Measurements from ENCODE around the gene AADAT. TPM values are rescaled to one million over a fixed set of nuclear protein-coding genes. Genes with fewer than 3 reads are reported as not detected.

The AADAT gene
- total and polyA plus RNA-seq, 2 of the 8 experiments (the other 6 are each of a cell fraction or from before 2014, with no cell fraction given), result 6.1 to 7.7 TPM

DNA sequence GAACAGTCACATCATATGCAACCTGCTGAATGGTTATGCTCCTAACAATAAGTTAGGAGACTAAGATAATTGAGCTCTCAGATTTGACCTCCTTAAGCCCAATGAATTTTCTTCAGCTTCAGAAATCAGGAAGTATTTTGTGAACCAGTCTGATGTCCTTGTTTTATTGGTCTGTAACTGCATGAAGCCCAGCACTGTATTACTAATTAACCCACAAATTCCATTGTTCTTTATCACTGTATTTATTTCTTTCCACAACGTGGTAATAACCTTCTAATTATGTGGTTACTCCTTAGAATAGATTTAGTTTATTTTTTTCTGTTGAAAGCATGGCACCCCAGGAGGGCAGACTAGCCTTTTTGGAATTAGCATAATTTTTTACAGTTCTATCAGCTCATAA, 59.6 kb downstream of the AADAT start (continued):
- TF ChIP-seq ATF2 (IDR thresholded peaks at IDR 0.05; ENCODE audit: low read length) (no peak), JUN (IDR thresholded peaks at IDR 0.05; ENCODE audit: low read depth, low read length) (no peak), CHD2 (IDR thresholded peaks at IDR 0.05; ENCODE audit: low read length) (no peak), PHF8 (conservative IDR thresholded peaks at IDR 0.05; ENCODE audit: low read depth, low read length) (no peak)
- TF ChIP-seq, protein P1, sequence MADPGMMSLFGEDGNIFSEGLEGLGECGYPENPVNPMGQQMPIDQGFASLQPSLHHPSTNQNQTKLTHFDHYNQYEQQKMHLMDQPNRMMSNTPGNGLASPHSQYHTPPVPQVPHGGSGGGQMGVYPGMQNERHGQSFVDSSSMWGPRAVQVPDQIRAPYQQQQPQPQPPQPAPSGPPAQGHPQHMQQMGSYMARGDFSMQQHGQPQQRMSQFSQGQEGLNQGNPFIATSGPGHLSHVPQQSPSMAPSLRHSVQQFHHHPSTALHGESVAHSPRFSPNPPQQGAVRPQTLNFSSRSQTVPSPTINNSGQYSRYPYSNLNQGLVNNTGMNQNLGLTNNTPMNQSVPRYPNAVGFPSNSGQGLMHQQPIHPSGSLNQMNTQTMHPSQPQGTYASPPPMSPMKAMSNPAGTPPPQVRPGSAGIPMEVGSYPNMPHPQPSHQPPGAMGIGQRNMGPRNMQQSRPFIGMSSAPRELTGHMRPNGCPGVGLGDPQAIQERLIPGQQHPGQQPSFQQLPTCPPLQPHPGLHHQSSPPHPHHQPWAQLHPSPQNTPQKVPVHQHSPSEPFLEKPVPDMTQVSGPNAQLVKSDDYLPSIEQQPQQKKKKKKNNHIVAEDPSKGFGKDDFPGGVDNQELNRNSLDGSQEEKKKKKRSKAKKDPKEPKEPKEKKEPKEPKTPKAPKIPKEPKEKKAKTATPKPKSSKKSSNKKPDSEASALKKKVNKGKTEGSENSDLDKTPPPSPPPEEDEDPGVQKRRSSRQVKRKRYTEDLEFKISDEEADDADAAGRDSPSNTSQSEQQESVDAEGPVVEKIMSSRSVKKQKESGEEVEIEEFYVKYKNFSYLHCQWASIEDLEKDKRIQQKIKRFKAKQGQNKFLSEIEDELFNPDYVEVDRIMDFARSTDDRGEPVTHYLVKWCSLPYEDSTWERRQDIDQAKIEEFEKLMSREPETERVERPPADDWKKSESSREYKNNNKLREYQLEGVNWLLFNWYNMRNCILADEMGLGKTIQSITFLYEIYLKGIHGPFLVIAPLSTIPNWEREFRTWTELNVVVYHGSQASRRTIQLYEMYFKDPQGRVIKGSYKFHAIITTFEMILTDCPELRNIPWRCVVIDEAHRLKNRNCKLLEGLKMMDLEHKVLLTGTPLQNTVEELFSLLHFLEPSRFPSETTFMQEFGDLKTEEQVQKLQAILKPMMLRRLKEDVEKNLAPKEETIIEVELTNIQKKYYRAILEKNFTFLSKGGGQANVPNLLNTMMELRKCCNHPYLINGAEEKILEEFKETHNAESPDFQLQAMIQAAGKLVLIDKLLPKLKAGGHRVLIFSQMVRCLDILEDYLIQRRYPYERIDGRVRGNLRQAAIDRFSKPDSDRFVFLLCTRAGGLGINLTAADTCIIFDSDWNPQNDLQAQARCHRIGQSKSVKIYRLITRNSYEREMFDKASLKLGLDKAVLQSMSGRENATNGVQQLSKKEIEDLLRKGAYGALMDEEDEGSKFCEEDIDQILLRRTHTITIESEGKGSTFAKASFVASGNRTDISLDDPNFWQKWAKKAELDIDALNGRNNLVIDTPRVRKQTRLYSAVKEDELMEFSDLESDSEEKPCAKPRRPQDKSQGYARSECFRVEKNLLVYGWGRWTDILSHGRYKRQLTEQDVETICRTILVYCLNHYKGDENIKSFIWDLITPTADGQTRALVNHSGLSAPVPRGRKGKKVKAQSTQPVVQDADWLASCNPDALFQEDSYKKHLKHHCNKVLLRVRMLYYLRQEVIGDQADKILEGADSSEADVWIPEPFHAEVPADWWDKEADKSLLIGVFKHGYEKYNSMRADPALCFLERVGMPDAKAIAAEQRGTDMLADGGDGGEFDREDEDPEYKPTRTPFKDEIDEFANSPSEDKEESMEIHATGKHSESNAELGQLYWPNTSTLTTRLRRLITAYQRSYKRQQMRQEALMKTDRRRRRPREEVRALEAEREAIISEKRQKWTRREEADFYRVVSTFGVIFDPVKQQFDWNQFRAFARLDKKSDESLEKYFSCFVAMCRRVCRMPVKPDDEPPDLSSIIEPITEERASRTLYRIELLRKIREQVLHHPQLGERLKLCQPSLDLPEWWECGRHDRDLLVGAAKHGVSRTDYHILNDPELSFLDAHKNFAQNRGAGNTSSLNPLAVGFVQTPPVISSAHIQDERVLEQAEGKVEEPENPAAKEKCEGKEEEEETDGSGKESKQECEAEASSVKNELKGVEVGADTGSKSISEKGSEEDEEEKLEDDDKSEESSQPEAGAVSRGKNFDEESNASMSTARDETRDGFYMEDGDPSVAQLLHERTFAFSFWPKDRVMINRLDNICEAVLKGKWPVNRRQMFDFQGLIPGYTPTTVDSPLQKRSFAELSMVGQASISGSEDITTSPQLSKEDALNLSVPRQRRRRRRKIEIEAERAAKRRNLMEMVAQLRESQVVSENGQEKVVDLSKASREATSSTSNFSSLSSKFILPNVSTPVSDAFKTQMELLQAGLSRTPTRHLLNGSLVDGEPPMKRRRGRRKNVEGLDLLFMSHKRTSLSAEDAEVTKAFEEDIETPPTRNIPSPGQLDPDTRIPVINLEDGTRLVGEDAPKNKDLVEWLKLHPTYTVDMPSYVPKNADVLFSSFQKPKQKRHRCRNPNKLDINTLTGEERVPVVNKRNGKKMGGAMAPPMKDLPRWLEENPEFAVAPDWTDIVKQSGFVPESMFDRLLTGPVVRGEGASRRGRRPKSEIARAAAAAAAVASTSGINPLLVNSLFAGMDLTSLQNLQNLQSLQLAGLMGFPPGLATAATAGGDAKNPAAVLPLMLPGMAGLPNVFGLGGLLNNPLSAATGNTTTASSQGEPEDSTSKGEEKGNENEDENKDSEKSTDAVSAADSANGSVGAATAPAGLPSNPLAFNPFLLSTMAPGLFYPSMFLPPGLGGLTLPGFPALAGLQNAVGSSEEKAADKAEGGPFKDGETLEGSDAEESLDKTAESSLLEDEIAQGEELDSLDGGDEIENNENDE (IDR thresholded peaks at IDR 0.05; ENCODE audit: insufficient replicate concordance, low read length), result no peak

Data from H1 (cell line).